SIG-M5 treated with dmso at 0.1 percent for 504 hours (cell line): ENCODE measurements around the gene FAM3A.

ENCODE experiments used
- DNase-seq: peaks from one replicate; lab custom pipeline; 2025; ENCODE audit not compliant: unreplicated experiment; lab: John Stamatoyannopoulos, UW

FAM3A gene

GRCh38 chrX:154481911-154482601, 34.0 kb downstream of the FAM3A start:
- no peak for DNase-seq

DNA sequence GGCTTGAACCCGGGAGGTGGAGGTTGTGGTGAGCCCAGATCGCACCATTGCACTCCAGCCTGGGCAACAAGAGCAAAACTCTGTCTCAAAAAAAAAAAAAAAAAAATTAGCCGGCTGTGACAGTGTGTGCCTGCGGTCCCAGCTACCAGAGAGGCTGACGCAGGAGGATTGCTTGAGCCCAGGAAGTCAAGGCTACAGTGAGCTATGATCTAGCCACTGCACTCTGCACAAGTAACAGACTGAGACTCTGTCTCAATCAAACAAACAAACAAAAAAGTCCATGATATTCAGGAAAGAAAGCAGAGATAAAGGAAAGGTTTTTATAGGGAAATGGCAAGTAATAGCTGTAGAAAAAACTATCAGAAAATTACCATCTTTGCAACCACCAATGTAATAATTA, 34.8 kb downstream of the FAM3A start:
- DNase-seq = no peak

DNA sequence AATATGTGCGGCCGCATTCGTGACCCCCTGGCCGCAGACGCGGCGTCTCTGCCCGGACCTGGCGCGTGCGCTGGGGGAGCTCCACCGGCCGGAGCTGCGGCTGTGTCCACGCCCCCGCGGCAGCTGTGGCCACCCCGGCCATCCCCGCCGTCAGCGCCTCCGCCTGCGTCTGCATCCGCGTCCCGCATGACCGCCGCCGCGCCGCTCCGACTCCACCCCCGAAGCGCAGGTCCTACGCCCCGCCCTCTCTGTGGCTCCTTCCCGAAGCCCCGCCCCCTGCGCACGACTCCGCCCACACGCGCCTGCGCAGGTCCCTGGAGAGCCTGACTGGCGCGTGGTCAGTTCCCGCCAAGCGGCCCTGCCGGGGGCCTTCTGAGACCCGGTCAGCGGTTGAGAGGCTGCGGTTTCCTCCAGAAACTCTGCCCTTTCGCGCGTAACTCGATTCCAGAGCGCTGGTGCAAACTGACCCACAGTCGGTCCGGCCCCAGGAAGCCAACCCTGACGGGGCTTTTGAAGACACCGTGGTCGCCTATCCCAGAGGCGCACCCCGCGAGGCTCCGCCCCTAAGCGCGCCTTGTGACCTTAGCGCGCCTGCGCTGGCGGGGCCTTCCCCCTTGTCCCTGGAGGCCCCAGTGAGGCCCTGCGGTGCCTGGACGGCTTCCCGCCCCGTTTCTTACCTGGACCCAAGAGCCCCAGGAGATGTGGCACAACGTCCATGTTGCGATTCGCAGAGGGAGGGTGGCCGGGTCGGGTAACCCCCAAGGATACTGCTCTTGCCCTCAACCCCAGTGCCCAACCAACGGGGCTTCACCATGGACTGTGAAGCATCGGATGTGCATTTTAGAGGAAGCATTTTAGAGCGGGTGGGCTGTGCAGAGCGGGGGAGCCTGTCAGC, 37.1 kb downstream of the FAM3A start, which contains the start of gene LAGE3:
TSS of gene LAGE3 (minus strand) at position 554 of the 895 bp plus-strand sequence. CDS start at position 188, 366 bp downstream.
- peak; percentile 81 for DNase-seq

DNA sequence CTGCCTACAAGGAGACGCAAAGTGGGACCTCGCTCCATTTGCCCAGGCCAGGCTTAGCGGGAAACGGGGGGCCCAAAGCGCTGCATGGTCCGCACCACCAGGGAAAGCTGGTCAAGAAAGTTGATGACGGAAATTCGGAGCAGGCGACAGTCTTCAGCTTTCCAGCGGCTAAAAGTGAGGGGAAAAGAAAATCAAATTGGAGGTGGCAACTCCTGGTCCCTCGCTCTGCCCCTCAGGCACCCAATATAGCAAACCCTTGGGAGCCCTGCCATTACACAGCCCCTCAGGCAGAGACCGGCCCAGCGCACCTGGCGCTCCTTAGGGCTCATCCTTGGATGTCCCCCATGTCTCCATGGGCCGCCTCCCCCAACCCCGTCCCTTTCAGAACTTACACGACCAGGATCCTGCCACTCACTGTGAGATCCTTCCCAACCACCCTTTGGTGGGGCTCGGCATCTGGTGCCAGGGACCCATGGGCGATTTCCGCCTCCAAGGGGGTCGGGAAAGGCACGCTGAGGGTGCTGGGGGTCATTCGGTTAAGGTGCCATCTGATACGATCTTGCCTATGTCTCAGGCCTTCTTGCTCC, 38.0 kb downstream of the FAM3A start:
- DNase-seq = no peak

DNA sequence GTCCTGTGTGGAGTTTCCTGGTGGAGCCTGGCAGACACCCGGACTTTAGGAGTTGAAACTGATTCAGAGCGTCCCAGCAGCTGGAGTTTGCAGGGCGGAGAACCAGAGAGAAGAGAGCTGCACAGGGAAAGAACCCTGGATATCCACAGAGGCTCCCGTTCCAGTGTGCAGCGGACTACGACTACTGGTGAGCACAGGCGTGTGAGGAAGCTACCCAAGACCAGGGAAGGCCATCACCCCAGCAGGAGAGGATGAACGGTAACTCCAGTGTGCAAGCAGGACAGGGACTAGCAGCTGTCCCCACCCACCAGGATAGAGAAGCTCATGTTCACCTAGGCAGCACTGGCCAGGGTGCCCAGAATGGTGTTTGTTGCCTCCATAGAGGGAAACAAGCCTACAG, 39.2 kb downstream of the FAM3A start:
- no peak for DNase-seq

GRCh38 chrX:154473683-154474082, 42.3 kb downstream of the FAM3A start:
- DNase-seq = no peak

DNA sequence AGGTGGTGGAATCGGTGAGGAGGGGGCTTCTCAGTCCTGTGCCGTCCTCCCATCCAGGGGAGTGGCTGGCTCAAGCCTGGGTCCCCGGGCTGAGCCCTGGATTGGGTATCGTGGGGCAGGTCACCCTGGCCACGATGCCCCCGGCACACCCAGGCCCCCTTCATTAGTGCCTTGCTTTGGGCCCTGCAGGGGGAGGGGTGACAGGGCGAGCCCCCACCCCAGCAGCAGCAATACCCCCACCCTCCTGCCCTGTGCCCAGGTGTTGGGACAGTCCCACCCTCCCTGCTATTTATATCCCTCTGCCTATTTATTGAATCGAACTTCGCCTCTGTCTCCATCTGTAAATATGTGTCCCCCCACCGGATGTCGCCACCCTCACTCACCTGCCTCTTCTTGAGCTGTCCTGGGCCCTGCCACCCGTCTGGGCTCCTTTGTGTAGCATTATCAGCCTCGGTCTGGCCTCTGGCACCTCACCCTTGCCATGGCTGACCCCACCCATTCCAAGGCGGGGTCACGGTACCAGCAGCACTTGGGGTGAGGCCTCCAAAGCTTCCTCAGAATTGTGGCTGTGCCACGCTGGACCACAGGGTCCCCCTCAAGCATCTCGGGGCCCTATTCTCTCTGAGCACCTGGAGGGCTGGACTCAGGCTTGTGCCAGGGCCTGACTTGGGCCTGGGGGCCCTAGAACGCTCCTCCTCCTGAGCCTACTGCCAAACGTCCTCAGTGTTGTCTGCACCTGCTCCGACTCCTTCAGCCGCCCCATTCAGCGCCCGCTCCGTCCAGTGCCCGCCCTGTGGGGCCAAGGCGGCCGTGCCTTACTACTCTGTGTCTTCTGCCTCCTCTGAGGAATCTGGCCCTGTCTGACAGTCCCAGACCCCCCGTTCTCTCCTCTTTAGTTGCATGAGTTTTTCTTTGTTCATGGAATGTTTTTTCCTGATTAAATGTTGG, 43.1 kb downstream of the FAM3A start:
- DNase-seq = no peak

GRCh38 chrX:154471839-154472684, 44.0 kb downstream of the FAM3A start:
- no peak for DNase-seq

- no peak for DNase-seq
These were observed 45.0 kb downstream of the FAM3A start for GRCh38 chrX:154470914-154471568.

DNA sequence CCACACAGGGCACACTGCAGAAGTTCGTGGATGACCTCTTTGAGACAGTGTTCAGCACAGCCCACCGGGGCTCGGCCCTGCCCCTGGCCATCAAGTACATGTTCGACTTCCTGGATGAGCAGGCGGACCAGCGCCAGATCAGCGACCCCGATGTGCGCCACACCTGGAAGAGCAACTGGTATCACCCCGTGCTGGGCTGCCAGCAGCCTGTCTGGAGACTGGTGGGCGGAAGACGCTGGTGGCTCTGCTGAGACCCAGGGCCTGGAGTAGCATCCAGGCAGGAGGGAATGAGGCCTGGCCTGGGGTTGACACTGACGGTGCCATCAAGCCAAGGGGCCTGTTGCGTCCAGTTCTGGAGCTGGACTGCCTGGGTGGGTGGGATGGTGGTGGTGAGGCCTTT, 45.6 kb downstream of the FAM3A start:
- DNase-seq = no peak

DNA sequence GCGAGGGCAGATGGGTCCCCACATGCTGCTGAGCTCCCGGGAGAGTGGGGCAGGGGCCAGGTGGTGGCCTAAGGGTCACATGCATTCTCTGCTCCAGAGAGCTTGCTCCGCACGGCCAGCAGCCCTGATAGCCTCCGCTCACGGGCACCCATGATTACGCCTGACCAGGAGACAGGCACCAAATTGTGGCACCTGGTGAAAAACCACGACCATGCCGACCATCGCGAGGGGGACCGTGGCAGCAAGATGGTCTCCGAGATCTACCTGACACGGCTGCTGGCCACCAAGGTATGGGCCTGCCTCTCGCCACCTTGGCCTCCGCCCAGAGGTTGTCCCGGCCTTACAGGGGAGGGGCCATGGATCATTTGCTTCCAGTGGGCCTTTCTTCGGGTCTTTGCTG, 46.2 kb downstream of the FAM3A start:
- DNase-seq = no peak

- no peak for DNase-seq
These were observed 46.9 kb downstream of the FAM3A start for GRCh38 chrX:154469114-154469513.

DNA sequence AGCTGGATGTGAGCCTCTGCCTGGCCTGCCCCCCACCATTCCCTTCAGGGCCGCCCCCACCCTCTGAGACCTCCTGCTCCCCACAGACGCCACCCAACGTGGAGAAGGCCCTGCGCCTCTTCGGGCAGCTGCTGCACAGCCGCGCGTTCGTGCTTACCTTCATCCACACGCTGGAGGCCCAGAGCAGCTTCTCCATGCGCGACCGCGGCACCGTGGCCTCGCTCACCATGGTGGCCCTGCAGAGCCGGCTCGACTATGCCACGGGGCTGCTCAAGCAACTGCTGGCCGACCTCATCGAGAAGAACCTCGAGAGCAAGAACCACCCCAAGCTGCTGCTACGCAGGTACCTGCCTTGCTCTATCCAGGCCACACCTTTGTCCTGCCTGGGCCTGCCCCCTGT, 47.8 kb downstream of the FAM3A start:
- DNase-seq = no peak

GRCh38 chrX:154467556-154467955, 48.5 kb downstream of the FAM3A start:
- no peak for DNase-seq

DNA sequence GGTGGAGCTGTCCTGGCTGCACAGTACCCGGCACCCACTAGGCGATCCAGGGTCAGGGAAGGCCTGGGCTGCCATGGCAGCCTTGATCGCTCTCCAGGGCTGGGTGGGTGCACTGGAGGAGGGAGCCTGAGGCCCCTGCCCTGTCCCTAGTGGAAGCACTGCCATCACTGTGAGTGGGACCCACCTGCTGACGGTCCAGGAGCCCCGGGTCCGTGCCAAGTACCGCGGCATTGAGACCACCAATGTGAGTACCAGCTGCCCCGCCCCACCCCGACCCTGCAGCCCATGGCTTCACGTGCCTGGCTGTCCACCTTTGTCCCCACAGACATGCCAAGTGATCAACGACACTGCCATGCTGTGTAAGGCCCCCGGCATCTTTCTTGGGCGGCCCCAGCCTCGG, 49.1 kb downstream of the FAM3A start:
- DNase-seq = no peak

DNA sequence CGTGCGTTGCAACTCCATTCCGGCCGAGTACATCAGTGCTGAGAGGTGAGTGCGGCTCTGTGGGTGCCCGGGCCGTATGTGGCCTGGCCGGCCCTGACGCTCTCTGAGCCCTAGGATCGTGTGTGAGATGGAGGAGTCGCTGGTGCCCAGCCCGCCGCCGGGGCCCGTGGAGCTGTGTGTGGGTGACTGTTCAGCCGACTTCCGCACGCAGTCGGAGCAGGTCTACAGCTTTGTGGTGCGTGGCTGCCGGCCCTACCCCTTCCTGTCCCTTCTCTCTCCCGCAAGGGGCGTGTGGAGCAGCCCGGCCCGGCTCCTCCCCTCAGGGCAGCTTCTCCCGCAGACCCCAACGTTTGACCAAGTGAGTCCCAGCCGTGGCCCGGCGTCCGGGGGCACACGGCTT, 50.0 kb downstream of the FAM3A start:
- DNase-seq = no peak

GRCh38 chrX:154465601-154466000, 50.4 kb downstream of the FAM3A start:
- no peak for DNase-seq

- no peak for DNase-seq
These were observed 51.1 kb downstream of the FAM3A start for GRCh38 chrX:154464806-154465365.

GRCh38 chrX:154463611-154464220, 52.3 kb downstream of the FAM3A start:
- DNase-seq = no peak
